Neuronal stem cell (in vitro differentiated cells): ENCODE data around the gene GATAD2A.
A peak's percentile ranks its signal among the peaks of the same experiment; 100 is the strongest.

Experiments used
- DNase-seq: peaks from one replicate; pipeline ENCODE4 v3.0.0-alpha.2; 2013; ENCODE audit warnings: low spot score
- H2AFZ ChIP-seq: one replicate; pipeline ENCODE4 v1.6.1; 2013; ENCODE audit warnings: mild to moderate bottlenecking, low read length, inconsistent platforms
- H2AK5ac ChIP-seq: 2 replicates; pipeline ENCODE4 v1.6.1; 2013; ENCODE audit warnings: low read depth, mild to moderate bottlenecking, inconsistent platforms, low read length, moderate library complexity, mixed read lengths
- H2BK120ac ChIP-seq: 2 replicates; pipeline ENCODE4 v1.6.1; 2013; ENCODE audit warnings: low read depth, mild to moderate bottlenecking, inconsistent platforms, low read length, moderate library complexity, mixed read lengths
- H2BK12ac ChIP-seq: one replicate; pipeline ENCODE4 v1.6.1; 2013; ENCODE audit warnings: low read length, inconsistent platforms
- H2BK15ac ChIP-seq: 2 replicates; pipeline ENCODE4 v1.6.1; 2013; ENCODE audit warnings: mild to moderate bottlenecking, low read length, inconsistent platforms, mixed read lengths
- H2BK5ac ChIP-seq: one replicate; pipeline ENCODE4 v1.6.1; 2013; ENCODE audit warnings: inconsistent platforms, mild to moderate bottlenecking, low read length, moderate library complexity
- H3K14ac ChIP-seq: one replicate; pipeline ENCODE4 v1.6.1; 2013; ENCODE audit warnings: low read length, inconsistent platforms
- H3K18ac ChIP-seq: 2 replicates; pipeline ENCODE4 v1.6.1; 2013; ENCODE audit warnings: low read length, inconsistent platforms
- H3K23ac ChIP-seq: 2 replicates; pipeline ENCODE4 v1.6.1; 2013; ENCODE audit warnings: low read depth, mild to moderate bottlenecking, mixed read lengths, low read length, inconsistent platforms; ENCODE audit not compliant: poor library complexity
- H3K27ac ChIP-seq: replicated peaks from 3 replicates; pipeline ENCODE4 v1.5.1; 2013; ENCODE audit warnings: low read length, inconsistent platforms
- H3K27me3 ChIP-seq, 3 experiments: 2 replicates each; pipeline ENCODE4 v1.6.1; 2013; ENCODE audit warnings: low read length in 3 of 3, mild to moderate bottlenecking in 2 of 3, inconsistent platforms in 1 of 3, low read depth in 1 of 3, mixed read lengths in 1 of 3, moderate library complexity in 1 of 3; ENCODE audit not compliant: control insufficient read depth in 3 of 3, insufficient read depth in 3 of 3
- H3K36me3 ChIP-seq, 2 donors: replicated peaks in 1 of 2; 2 replicates each; pipeline ENCODE4 v1.6.1; 2013; ENCODE audit warnings: low read length in 2 of 2; ENCODE audit not compliant: control insufficient read depth in 2 of 2, insufficient read depth in 2 of 2
- H3K4ac ChIP-seq: 2 replicates; pipeline ENCODE4 v1.6.1; 2013; ENCODE audit warnings: inconsistent platforms, mild to moderate bottlenecking, low read length, moderate library complexity
- H3K4me1 ChIP-seq, 2 donors: 1 replicate in 1 of 2; 2 replicates in 1 of 2; pipeline ENCODE4 v1.6.1; 2013; ENCODE audit warnings: low read length in 2 of 2, low read depth in 1 of 2; ENCODE audit not compliant: control insufficient read depth in 2 of 2, insufficient read depth in 1 of 2
- H3K4me2 ChIP-seq: one replicate; pipeline ENCODE4 v1.6.1; 2013; ENCODE audit warnings: mild to moderate bottlenecking, low read length, inconsistent platforms; ENCODE audit not compliant: insufficient read depth, poor library complexity, severe bottlenecking
- H3K4me3 ChIP-seq, 2 donors: 2 replicates each; pipeline ENCODE4 v1.5.1; 2013; ENCODE audit warnings: low read length in 2 of 2, mild to moderate bottlenecking in 2 of 2, inconsistent platforms in 1 of 2, moderate library complexity in 1 of 2
- H3K79me1 ChIP-seq: one replicate; pipeline ENCODE4 v1.6.1; 2013; ENCODE audit warnings: low read depth, mild to moderate bottlenecking, inconsistent platforms, low read length, moderate library complexity
- H3K9ac ChIP-seq: one replicate; pipeline ENCODE4 v1.6.1; 2013; ENCODE audit warnings: mild to moderate bottlenecking, low read depth, low read length, inconsistent platforms; ENCODE audit not compliant: poor library complexity
- H3K9me3 ChIP-seq, 2 donors: replicated peaks in 1 of 2; 2 replicates each; pipeline versions ENCODE3 to v1.6.1; 2013; ENCODE audit warnings: low read length in 2 of 2, mild to moderate bottlenecking in 2 of 2, inconsistent platforms in 1 of 2, low read depth in 1 of 2, mixed read lengths in 1 of 2, moderate library complexity in 1 of 2; ENCODE audit not compliant: control insufficient read depth in 2 of 2, insufficient read depth in 1 of 2
- H4K8ac ChIP-seq: one replicate; pipeline ENCODE4 v1.6.1; 2013; ENCODE audit warnings: low read depth, mild to moderate bottlenecking, inconsistent platforms, low read length, moderate library complexity
- H4K91ac ChIP-seq: one replicate; pipeline ENCODE4 v1.6.1; 2013; ENCODE audit warnings: low read length, low read depth, mild to moderate bottlenecking, inconsistent platforms; ENCODE audit not compliant: poor library complexity
- WGBS, 2 donors: extraction: QIAGEN DNeasy Blood & Tissue Kit; methylation state at CpG; one replicate each; pipeline ENCODE4 v1.1.7; 2013; ENCODE audit warnings: missing lambda C conversion rate in 2 of 2, mixed read lengths in 1 of 2; ENCODE audit not compliant: insufficient read length in 2 of 2, insufficient replicate concordance in 1 of 2; ENCODE audit errors: extremely low coverage in 2 of 2; 5-methylcytosine and 5-hydroxymethylcytosine counted together

Gene GATAD2A

GRCh38 chr19:19539698-19540063 is 134.2 kb downstream of the GATAD2A start:
- peak overlapping the region; percentile 6 for H2BK15ac ChIP-seq
- H3K4me1 ChIP-seq = peaks cover 0 to 6% of the 10 kb centered on the region in 2 donors
- H2BK12ac ChIP-seq = no peak overlapping the region
- no peak overlapping the region for H3K9ac ChIP-seq
- H4K91ac ChIP-seq = no peak overlapping the region
- H3K4me3 ChIP-seq = peak overlapping the region in 1 of 2 donors; percentile 16
- peak overlapping the region; percentile 82 for H3K14ac ChIP-seq
- H2BK120ac ChIP-seq = no peak overlapping the region
- H2AK5ac ChIP-seq = peak overlapping the region; percentile 94
- no peak for DNase-seq
- no peak overlapping the region for H3K4me2 ChIP-seq
- H2BK5ac ChIP-seq = peak overlapping the region; percentile 39
- peaks cover 0 to 10% of the 10 kb centered on the region in 2 donors for H3K36me3 ChIP-seq
- H2AFZ ChIP-seq = no peak overlapping the region
- H3K23ac ChIP-seq = peak overlapping the region; percentile 34
- H3K18ac ChIP-seq = peak overlapping the region; percentile 85
- H3K79me1 ChIP-seq = peaks cover 2% of the 10 kb centered on the region
- H3K9me3 ChIP-seq = peaks cover 0 to 1% of the 10 kb centered on the region in 2 donors
- no peak overlapping the region for H3K4ac ChIP-seq
- peaks cover 0 to 25% (median 0%) of the 10 kb centered on the region in 3 experiments for H3K27me3 ChIP-seq
- no peak overlapping the region for H3K27ac ChIP-seq
- WGBS, 2 donors = no CpG with 5 or more reads among the region's 19 CpGs
- H4K8ac ChIP-seq = no peak overlapping the region

DNA sequence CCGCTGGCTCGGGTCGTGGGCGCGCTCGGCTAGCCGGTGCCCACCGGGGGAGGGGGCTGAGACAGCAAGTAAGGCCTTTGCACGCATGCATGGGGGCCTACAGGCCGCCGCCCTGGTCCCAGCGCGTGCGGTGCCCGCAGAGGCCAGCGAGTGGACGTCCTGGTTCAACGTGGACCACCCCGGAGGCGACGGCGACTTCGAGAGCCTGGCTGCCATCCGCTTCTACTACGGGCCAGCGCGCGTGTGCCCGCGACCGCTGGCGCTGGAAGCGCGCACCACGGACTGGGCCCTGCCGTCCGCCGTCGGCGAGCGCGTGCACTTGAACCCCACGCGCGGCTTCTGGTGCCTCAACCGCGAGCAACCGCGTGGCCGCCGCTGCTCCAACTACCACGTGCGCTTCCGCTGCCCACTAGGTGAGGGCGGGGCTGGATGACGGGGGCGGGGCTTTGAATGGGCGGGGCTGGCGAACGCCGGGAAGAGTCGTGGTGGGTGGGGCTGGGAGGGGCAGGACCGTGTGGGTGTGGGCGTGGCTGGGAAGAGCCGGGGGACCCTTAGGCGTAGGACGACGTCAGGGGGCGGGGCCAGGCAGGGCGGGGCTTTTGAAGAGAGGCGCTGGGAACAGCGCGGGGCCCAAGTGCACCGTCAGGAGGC is 134.7 kb downstream of the GATAD2A start:
- H3K36me3 ChIP-seq = peaks cover 0 to 6% of the 10 kb centered on the region in 2 donors
- peak overlapping the region; percentile 34 for H3K23ac ChIP-seq
- H4K91ac ChIP-seq = no peak overlapping the region
- H2AK5ac ChIP-seq = peak overlapping the region; percentile 94
- peaks cover 2% of the 10 kb centered on the region for H3K79me1 ChIP-seq
- H3K14ac ChIP-seq = peak overlapping the region; percentile 82
- peak overlapping the region; percentile 30 for H3K9ac ChIP-seq
- no peak overlapping the region for H3K4me3 ChIP-seq
- DNase-seq = no peak
- H4K8ac ChIP-seq = no peak overlapping the region
- H3K4ac ChIP-seq = no peak overlapping the region
- H3K18ac ChIP-seq = peak overlapping the region; percentile 87
- H2BK120ac ChIP-seq = no peak overlapping the region
- peaks cover 0 to 1% of the 10 kb centered on the region in 2 donors for H3K9me3 ChIP-seq
- peaks cover 0 to 25% (median 0%) of the 10 kb centered on the region in 3 experiments for H3K27me3 ChIP-seq
- peak overlapping the region; percentile 39 for H2BK5ac ChIP-seq
- peak overlapping the region; percentile 6 for H2BK15ac ChIP-seq
- H3K4me2 ChIP-seq = peak overlapping the region; percentile 18
- no peak overlapping the region for H2AFZ ChIP-seq
- no peak overlapping the region for H3K27ac ChIP-seq
- no peak overlapping the region for H2BK12ac ChIP-seq
- WGBS, 2 donors = no CpG with 5 or more reads among the region's 74 CpGs
- peaks cover 0 to 6% of the 10 kb centered on the region in 2 donors for H3K4me1 ChIP-seq

- H2AK5ac ChIP-seq = peak overlapping the region; percentile 63
- peak overlapping the region; percentile 82 for H3K14ac ChIP-seq
- no peaks in the 10 kb centered on the region for H3K36me3 ChIP-seq
- H4K91ac ChIP-seq = no peak overlapping the region
- H3K79me1 ChIP-seq = peaks cover 2% of the 10 kb centered on the region
- H3K9me3 ChIP-seq = peaks cover 0 to 1% of the 10 kb centered on the region in 2 donors
- peak overlapping the region; percentile 23 for H3K4me2 ChIP-seq
- no peak overlapping the region for H3K27ac ChIP-seq
- peak overlapping the region; percentile 85 for H3K23ac ChIP-seq
- no peak overlapping the region for H3K9ac ChIP-seq
- no CpG with 5 or more reads among the region's 45 CpGs for WGBS, 2 donors
- no peak overlapping the region for H2BK120ac ChIP-seq
- H2BK5ac ChIP-seq = no peak overlapping the region
- no peak overlapping the region for H2BK12ac ChIP-seq
- H3K27me3 ChIP-seq = peaks cover 0 to 25% (median 0%) of the 10 kb centered on the region in 3 experiments
- H3K18ac ChIP-seq = peak overlapping the region; percentile 87
- DNase-seq = peak; percentile 57
- no peak overlapping the region for H3K4me3 ChIP-seq
- no peak overlapping the region for H2BK15ac ChIP-seq
- peak overlapping the region; percentile 43 for H4K8ac ChIP-seq
- H2AFZ ChIP-seq = peak overlapping the region; percentile 60
- H3K4me1 ChIP-seq = peaks cover 0 to 6% of the 10 kb centered on the region in 2 donors
- H3K4ac ChIP-seq = no peak overlapping the region
These were observed 135.4 kb downstream of the GATAD2A start for GRCh38 chr19:19540715-19541515.

DNA sequence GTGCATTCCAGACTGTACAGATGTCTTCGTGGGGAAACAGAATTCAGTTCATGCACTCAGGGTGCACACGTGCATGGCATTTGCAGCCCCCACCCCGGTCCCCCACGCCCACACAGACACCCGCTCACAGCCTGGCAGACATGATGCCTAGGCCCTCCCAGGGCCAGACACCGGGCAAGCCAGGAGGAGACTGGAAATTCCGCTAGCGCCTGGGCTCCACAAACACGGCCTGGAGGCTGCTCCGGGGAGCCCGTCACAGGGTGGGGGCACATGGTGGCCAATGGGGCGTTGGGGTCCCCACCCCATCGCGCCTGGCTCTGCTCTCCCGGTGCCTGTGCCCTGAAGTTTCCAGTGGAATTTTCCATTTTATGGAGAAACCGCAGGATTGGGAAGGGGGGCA is 136.1 kb downstream of the GATAD2A start:
- H3K4me3 ChIP-seq = no peak overlapping the region
- peak overlapping the region; percentile 38 for H3K14ac ChIP-seq
- peak overlapping the region; percentile 87 for H3K18ac ChIP-seq
- no peaks in the 10 kb centered on the region for H3K36me3 ChIP-seq
- no peak overlapping the region for H2BK120ac ChIP-seq
- no peak for DNase-seq
- no peak overlapping the region for H3K4ac ChIP-seq
- no peak overlapping the region for H3K9ac ChIP-seq
- H3K79me1 ChIP-seq = peaks cover 2% of the 10 kb centered on the region
- peaks cover 0 to 6% of the 10 kb centered on the region in 2 donors for H3K4me1 ChIP-seq
- no peak overlapping the region for H3K23ac ChIP-seq
- no peak overlapping the region for H3K27ac ChIP-seq
- H2BK5ac ChIP-seq = no peak overlapping the region
- H4K8ac ChIP-seq = no peak overlapping the region
- H2AFZ ChIP-seq = no peak overlapping the region
- H4K91ac ChIP-seq = no peak overlapping the region
- peaks cover 0 to 1% of the 10 kb centered on the region in 2 donors for H3K9me3 ChIP-seq
- no peak overlapping the region for H3K4me2 ChIP-seq
- peaks cover 0 to 25% (median 0%) of the 10 kb centered on the region in 3 experiments for H3K27me3 ChIP-seq
- no peak overlapping the region for H2BK15ac ChIP-seq
- peak overlapping the region; percentile 63 for H2AK5ac ChIP-seq
- no CpG with 5 or more reads among the region's 16 CpGs for WGBS, 2 donors
- no peak overlapping the region for H2BK12ac ChIP-seq
